B cell (primary cell): ENCODE results near the gene ADAMTSL1. TPM values are rescaled to one million over a fixed set of nuclear protein-coding genes. Genes with fewer than 3 reads are reported as not detected.

ENCODE experiments used
- ATAC-seq: fragments of 200-7000 bp; cut with Tn5 transposase; one replicate; pipeline ENCODE4 v1.10.0; 2021; ENCODE audit warnings: low read depth, mild to moderate bottlenecking, moderate number of reproducible peaks, moderate library complexity
- CTCF ChIA-PET: fragments of 350-600 bp; sonication (Branson Sonifier 250); formaldehyde crosslinking; loops from one replicate; lab custom pipeline; 2021; ENCODE audit warnings: antibody characterized with exemption, inconsistent platforms; lab: Charles Lee
- POLR2A ChIA-PET: fragments of 350-600 bp; sonication (Branson Sonifier 250); formaldehyde crosslinking; loops from one replicate; lab custom pipeline; 2021; ENCODE audit warnings: antibody characterized with exemption; lab: Charles Lee
- DNase-seq: peaks from one replicate; pipeline ENCODE4 v3.0.0; 2013
- H2AFZ ChIP-seq: 2 replicates; pipeline ENCODE4 v1.6.1; 2012; ENCODE audit warnings: mild to moderate bottlenecking, low read depth, low read length; ENCODE audit not compliant: insufficient read depth, poor library complexity, severe bottlenecking
- H3K27ac ChIP-seq, 2 donors: 1 replicate in 1 of 2; 2 replicates in 1 of 2; pipeline ENCODE4 v1.5.1; 2012 to 2013; ENCODE audit warnings: low read length in 2 of 2, mild to moderate bottlenecking in 2 of 2, moderate library complexity in 1 of 2
- H3K27me3 ChIP-seq, 4 experiments: fragments of 200-600 bp in 1 of 4; sonication (generic) in 1 of 4; replicated peaks in 1 of 4; 1 replicate in 2 of 4; 2 replicates in 2 of 4; pipeline versions ENCODE4 v1.6.1 to v1.7.0; 2013 to 2016; ENCODE audit warnings: low read length in 3 of 4, mild to moderate bottlenecking in 2 of 4, mixed read lengths in 1 of 4, moderate library complexity in 1 of 4; ENCODE audit not compliant: insufficient read depth in 4 of 4, control insufficient read depth in 3 of 4; ENCODE audit errors: control extremely low read depth in 1 of 4
- H3K36me3 ChIP-seq, 2 experiments: replicated peaks in 1 of 2; 1 replicate in 1 of 2; 2 replicates in 1 of 2; pipeline versions ENCODE4 v1.6.1 to v1.7.1; 2013; ENCODE audit warnings: low read length in 1 of 2; ENCODE audit not compliant: insufficient read depth in 2 of 2, control insufficient read depth in 1 of 2; ENCODE audit errors: control extremely low read depth in 1 of 2, extremely low read depth in 1 of 2
- H3K4me1 ChIP-seq, 2 donors: fragments of 200-600 bp in 1 of 2; sonication (generic) in 1 of 2; 1 replicate in 1 of 2; 2 replicates in 1 of 2; pipeline versions ENCODE4 v1.5.1 to v1.6.1; 2013 to 2017; ENCODE audit warnings: low read length in 2 of 2; ENCODE audit not compliant: control insufficient read depth in 2 of 2, insufficient read depth in 2 of 2
- H3K4me2 ChIP-seq: replicated peaks from 2 replicates; pipeline ENCODE3; 2012; ENCODE audit warnings: mild to moderate bottlenecking, low read depth, low read length; ENCODE audit not compliant: poor library complexity, severe bottlenecking
- H3K4me3 ChIP-seq, 5 experiments: fragments of 200-600 bp in 1 of 5; sonication (generic) in 1 of 5; 1 replicate in 3 of 5; 2 replicates in 2 of 5; pipeline versions ENCODE4 v1.5.1 to v1.7.0; 2011 to 2016; ENCODE audit warnings: low read length in 4 of 5, mild to moderate bottlenecking in 4 of 5, low read depth in 2 of 5, control low read depth in 1 of 5, moderate library complexity in 1 of 5; ENCODE audit not compliant: insufficient read depth in 1 of 5; ENCODE audit errors: control extremely low read depth in 1 of 5, extremely low read depth in 1 of 5
- H3K79me2 ChIP-seq: fragments of 200-600 bp; sonication (generic); one replicate; pipeline ENCODE4 v1.6.0; 2016; ENCODE audit warnings: low read length; ENCODE audit not compliant: control insufficient read depth, insufficient read depth
- H3K9ac ChIP-seq: fragments of 200-600 bp; sonication (generic); 2 replicates; pipeline ENCODE4 v1.6.1; 2017; ENCODE audit warnings: mild to moderate bottlenecking, low read length, moderate library complexity
- H3K9me3 ChIP-seq, 3 donors: one replicate each; pipeline versions ENCODE4 v1.6.1 to v1.7.1; 2013; ENCODE audit warnings: low read length in 2 of 3; ENCODE audit not compliant: control insufficient read depth in 2 of 3, insufficient read depth in 1 of 3; ENCODE audit errors: control extremely low read depth in 1 of 3
- H4K20me1 ChIP-seq: 2 replicates; pipeline ENCODE4 v1.6.0; 2012; ENCODE audit warnings: mild to moderate bottlenecking, low read length; ENCODE audit not compliant: insufficient read depth, control insufficient read depth, poor library complexity, severe bottlenecking
- H3K27ac Mint-ChIP-seq: one replicate; pipeline ENCODE4 v1.8.0; 2021; ENCODE audit warnings: mixed read lengths
- H3K27me3 Mint-ChIP-seq: one replicate; pipeline ENCODE4 v1.8.0; 2021; ENCODE audit warnings: mixed read lengths
- H3K4me1 Mint-ChIP-seq: one replicate; pipeline ENCODE4 v1.8.0; 2021; ENCODE audit warnings: mixed read lengths
- H3K4me3 Mint-ChIP-seq: one replicate; pipeline ENCODE4 v1.8.0; 2021; ENCODE audit warnings: mixed read lengths
- H3K9me3 Mint-ChIP-seq: one replicate; pipeline ENCODE4 v1.8.0; 2022; ENCODE audit warnings: mixed read lengths; ENCODE audit not compliant: insufficient read depth
- CTCF ChIP-seq: fragments of 200-600 bp; IDR thresholded peaks from one replicate; pipeline ENCODE4 v1.8.0; 2022; ENCODE audit warnings: antibody characterized with exemption, mild to moderate bottlenecking
- EZH2 ChIP-seq: IDR thresholded peaks from 2 replicates; pipeline ENCODE4 v1.6.1; 2012; ENCODE audit warnings: borderline replicate concordance, low read depth, mild to moderate bottlenecking, moderate library complexity, low read length; ENCODE audit not compliant: insufficient read depth, poor library complexity, severe bottlenecking
- WGBS: methylation state at CpG from one replicate; pipeline ENCODE4 v1.1.5; 2013; ENCODE audit warnings: missing lambda C conversion rate; ENCODE audit not compliant: insufficient coverage; 5-methylcytosine and 5-hydroxymethylcytosine counted together
- intact Hi-C: fragments of 100-400 bp; cut with micrococcal nuclease; formaldehyde crosslinking; loops from one replicate; pipeline ENCODE4 v1.10.0; 2022
- polyA plus RNA-seq: library from polyadenylated mRNA; depleted of rRNA; stranded (reverse); fragments of >200 nt; gene quantifications from 2 replicates; pipeline ENCODE4 v1.2.3, GENCODE V29; 2012
- total RNA-seq, 2 donors: library from RNA; stranded (reverse); fragments of 120-200 nt in 1 of 2; gene quantifications; 1 replicate in 1 of 2; 2 replicates in 1 of 2; pipeline versions ENCODE4 v1.2.3 to v1.2.4, GENCODE V29; 2013 to 2022

ADAMTSL1 gene
- total and polyA plus RNA-seq, 2 donors (not counting 1 experiment from before 2014, with no cell fraction given), result not detected

- no peaks in the 10 kb centered on the region for H3K27me3 ChIP-seq
- intact Hi-C loops, result no loop called here
- POLR2A ChIA-PET, result no interaction called here
- H3K36me3 ChIP-seq, result no peaks in the 10 kb centered on the region
- no peak overlapping the region for H3K4me3 ChIP-seq
- no peak overlapping the region for H3K9ac ChIP-seq
- no peak overlapping the region for H3K27ac Mint-ChIP-seq
- H3K4me1 ChIP-seq, result no peaks in the 10 kb centered on the region
- ATAC-seq (no peak), DNase-seq (no peak)
- H3K4me1 Mint-ChIP-seq, result no peaks in the 10 kb centered on the region
- H3K79me2 ChIP-seq, result no peaks in the 10 kb centered on the region
- TF ChIP-seq EZH2 (no peak), CTCF (no peak)
- H3K27me3 Mint-ChIP-seq, result peaks cover 13% of the 10 kb centered on the region
- 100% methylated on average over 1 of the region's 1 CpG for WGBS
- peaks cover 0 to 6% (median 0%) of the 10 kb centered on the region in 3 donors for H3K9me3 ChIP-seq
- no peak overlapping the region for H3K4me3 Mint-ChIP-seq
- no peak overlapping the region for H3K4me2 ChIP-seq
- H3K9me3 Mint-ChIP-seq, result peaks cover 7% of the 10 kb centered on the region
- no peak overlapping the region for H3K27ac ChIP-seq
- CTCF ChIA-PET, result no interaction called here
- no peak overlapping the region for H2AFZ ChIP-seq
- no peaks in the 10 kb centered on the region for H4K20me1 ChIP-seq
Measured at GRCh38 chr9:18887546-18887945, 413.6 kb downstream of the ADAMTSL1 start.

GRCh38 chr9:18888290-18888689 is 414.3 kb downstream of the ADAMTSL1 start:
- WGBS, result 100% methylated on average over 1 of the region's 1 CpG
- Histone ChIP-seq H3K9me3 (peaks cover 0 to 6% (median 0%) of the 10 kb centered on the region in 3 donors), H3K4me1 (no peaks in the 10 kb centered on the region), H3K36me3 (no peaks in the 10 kb centered on the region), H3K4me3 (no peak overlapping the region), H4K20me1 (no peaks in the 10 kb centered on the region), H3K4me2 (no peak overlapping the region), H2AFZ (no peak overlapping the region), H3K27me3 (no peaks in the 10 kb centered on the region), H3K79me2 (no peaks in the 10 kb centered on the region), H3K27ac (no peak overlapping the region), H3K9ac (no peak overlapping the region)
- H3K4me3 Mint-ChIP-seq, result no peak overlapping the region
- DNase-seq (no peak), ATAC-seq (no peak)
- ChIA-PET CTCF (no interaction called here), POLR2A (no interaction called here)
- H3K27ac Mint-ChIP-seq, result no peak overlapping the region
- H3K4me1 Mint-ChIP-seq, result no peaks in the 10 kb centered on the region
- TF ChIP-seq EZH2, result no peak
- no peak for TF ChIP-seq CTCF
- peaks cover 12% of the 10 kb centered on the region for H3K27me3 Mint-ChIP-seq
- intact Hi-C loops, result no loop called here
- H3K9me3 Mint-ChIP-seq, result peaks cover 3% of the 10 kb centered on the region
